Naive thymus-derived CD8-positive, alpha-beta T cell (primary cell): Measurements from ENCODE around the gene RND2. TPM values are rescaled to one million over a fixed set of nuclear protein-coding genes. Genes with fewer than 3 reads are reported as not detected.
A peak's percentile ranks its signal among the peaks of the same experiment; 100 is the strongest.
"Not testable (repeated sequence)": the region's sequence is repeated elsewhere in the genome, so short reads cannot be mapped to it uniquely, and the experiment has no call there.

Experiments used
- ATAC-seq, 2 donors: fragments of 150-1000 bp; cut with Tn5 transposase in 1 of 2; sonication (Bioruptor Pico), chemical (Tn5 transposase) in 1 of 2; 1 replicate in 1 of 2; 2 replicates in 1 of 2; pipeline ENCODE4 v1.10.0; 2021; ENCODE audit warnings: mild to moderate bottlenecking in 2 of 2, moderate library complexity in 2 of 2
- POLR2A ChIA-PET: fragments of 350-600 bp; sonication (Branson Sonifier 250); formaldehyde crosslinking; loops from one replicate; lab custom pipeline; 2021; ENCODE audit warnings: antibody characterized with exemption; lab: Charles Lee
- DNase-seq, 10 donors: peaks; one replicate each; pipeline versions ENCODE4 v3.0.0 to v3.0.0-alpha.2; 2020 to 2022
- H3K27ac Mint-ChIP-seq, 10 donors: one replicate each; pipeline ENCODE4 v1.8.0; 2020 to 2022; ENCODE audit warnings: mild to moderate bottlenecking in 10 of 10, mixed read lengths in 10 of 10, moderate library complexity in 4 of 10, inconsistent platforms in 1 of 10
- H3K27me3 Mint-ChIP-seq, 5 donors: one replicate each; pipeline ENCODE4 v1.8.0; 2021 to 2022; ENCODE audit warnings: mixed read lengths in 5 of 5
- H3K36me3 Mint-ChIP-seq, 3 donors: one replicate each; pipeline ENCODE4 v1.8.0; 2020 to 2022; ENCODE audit warnings: mixed read lengths in 3 of 3, mild to moderate bottlenecking in 2 of 3, inconsistent platforms in 1 of 3
- H3K4me1 Mint-ChIP-seq, 4 donors: one replicate each; pipeline ENCODE4 v1.8.0; 2021 to 2022; ENCODE audit warnings: mixed read lengths in 4 of 4
- H3K4me3 Mint-ChIP-seq, 10 donors: one replicate each; pipeline ENCODE4 v1.8.0; 2020 to 2022; ENCODE audit warnings: mild to moderate bottlenecking in 10 of 10, mixed read lengths in 10 of 10, moderate library complexity in 6 of 10, inconsistent platforms in 1 of 10
- H3K9me3 Mint-ChIP-seq, 9 donors: one replicate each; pipeline ENCODE4 v1.8.0; 2020 to 2022; ENCODE audit warnings: mixed read lengths in 9 of 9, mild to moderate bottlenecking in 3 of 9, inconsistent platforms in 1 of 9, moderate library complexity in 1 of 9
- polyA plus RNA-seq, 3 donors: library from polyadenylated mRNA; unstranded; fragments of 300-500 nt; fragmentation: Illumina TruSeq; gene quantifications; one replicate each; pipeline ENCODE4 v1.2.3, GENCODE V29; 2021
- total RNA-seq, 8 experiments: library from RNA in 2 of 8; stranded (reverse) in 2 of 8; gene quantifications; one replicate each; pipeline ENCODE4 v1.2.3 and lab custom pipeline; 2021 to 2026

Gene RND2
- total and polyA plus RNA-seq, 5 experiments from 2014 or later, result 0.08 to 0.16 (median 0.09) TPM; not detected in 2

- POLR2A ChIA-PET, result no interaction called here
- Mint-ChIP-seq H3K27ac (no peak overlapping the region), H3K4me1 (no peaks in the 10 kb centered on the region), H3K36me3 (no peaks in the 10 kb centered on the region), H3K9me3 (no peaks in the 10 kb centered on the region), H3K27me3 (no peaks in the 10 kb centered on the region), H3K4me3 (no peak overlapping the region)
- DNase-seq (no peak), ATAC-seq (no peak)
Measured at GRCh38 chr17:43033948-43034881, 9.2 kb downstream of the RND2 start.

GRCh38 chr17:43034894-43035293 lies 9.9 kb downstream of the RND2 start:
- POLR2A ChIA-PET, result no interaction called here
- no peaks in the 10 kb centered on the region for H3K27me3 Mint-ChIP-seq
- peak overlapping the region in 2 of 10 donors; percentile 18 to 70 for H3K27ac Mint-ChIP-seq

GRCh38 chr17:43039646-43040045 lies 14.6 kb downstream of the RND2 start:
- POLR2A ChIA-PET, result no interaction called here
- no peaks in the 10 kb centered on the region for H3K4me1 Mint-ChIP-seq
- DNase-seq (no peak), ATAC-seq (no peak)
- H3K36me3 Mint-ChIP-seq, result no peaks in the 10 kb centered on the region
- H3K27me3 Mint-ChIP-seq, result no peaks in the 10 kb centered on the region
- H3K27ac Mint-ChIP-seq, result no peak overlapping the region
- no peaks in the 10 kb centered on the region for H3K9me3 Mint-ChIP-seq
- no peak overlapping the region for H3K4me3 Mint-ChIP-seq

More at GRCh38 chr17:43034894-43035293, 9.9 kb downstream of the RND2 start:
- Mint-ChIP-seq H3K4me3 (no peak overlapping the region), H3K9me3 (no peaks in the 10 kb centered on the region), H3K4me1 (no peaks in the 10 kb centered on the region), H3K36me3 (no peaks in the 10 kb centered on the region)
- DNase-seq (no peak), ATAC-seq (no peak)

- Mint-ChIP-seq H3K27ac (no peak overlapping the region), H3K9me3 (no peaks in the 10 kb centered on the region), H3K27me3 (no peaks in the 10 kb centered on the region), H3K36me3 (no peaks in the 10 kb centered on the region), H3K4me1 (no peaks in the 10 kb centered on the region), H3K4me3 (no peak overlapping the region)
- no peak for DNase-seq
- ATAC-seq, result no peak
- POLR2A ChIA-PET, result no interaction called here
Measured at GRCh38 chr17:43040655-43041054, 15.6 kb downstream of the RND2 start.

GRCh38 chr17:43042025-43042628 lies 17.1 kb downstream of the RND2 start:
- POLR2A ChIA-PET, result interaction anchor here (0.6 kb wide), 1 partner anchor 33 kb away, joined by 4 read pairs; no protein-coding TSS in a partner anchor
- DNase-seq (no peak), ATAC-seq (no peak)
- Mint-ChIP-seq H3K4me1 (no peaks in the 10 kb centered on the region), H3K36me3 (no peaks in the 10 kb centered on the region), H3K4me3 (no peak overlapping the region), H3K27ac (no peak overlapping the region), H3K9me3 (no peaks in the 10 kb centered on the region), H3K27me3 (no peaks in the 10 kb centered on the region)

GRCh38 chr17:43043307-43043706 lies 18.3 kb downstream of the RND2 start:
- H3K27me3 Mint-ChIP-seq, result no peaks in the 10 kb centered on the region
- H3K27ac Mint-ChIP-seq, result peak overlapping the region in 1 of 10 donors; percentile 15

GRCh38 chr17:43044024-43044423 lies 19.0 kb downstream of the RND2 start:
- POLR2A ChIA-PET, result no interaction called here
- ATAC-seq, result no peak

More at GRCh38 chr17:43043307-43043706, 18.3 kb downstream of the RND2 start:
- Mint-ChIP-seq H3K36me3 (no peaks in the 10 kb centered on the region), H3K9me3 (no peaks in the 10 kb centered on the region), H3K4me1 (no peaks in the 10 kb centered on the region), H3K4me3 (no peak overlapping the region)
- DNase-seq (no peak), ATAC-seq (no peak)
- POLR2A ChIA-PET, result interaction anchor here (1.3 kb wide), 1 partner anchor 19 kb away, joined by 3 read pairs; no protein-coding TSS in a partner anchor

GRCh38 chr17:43051969-43052368 lies 26.9 kb downstream of the RND2 start:
- H3K4me1 Mint-ChIP-seq, result no peaks in the 10 kb centered on the region
- H3K36me3 Mint-ChIP-seq, result peaks cover 0 to 2% (median 2%) of the 10 kb centered on the region in 3 donors
- no peak overlapping the region for H3K4me3 Mint-ChIP-seq
- DNase-seq (no peak), ATAC-seq (no peak)
- no peak overlapping the region for H3K27ac Mint-ChIP-seq
- H3K27me3 Mint-ChIP-seq, result no peaks in the 10 kb centered on the region
- POLR2A ChIA-PET, result no interaction called here
- no peaks in the 10 kb centered on the region for H3K9me3 Mint-ChIP-seq

More at GRCh38 chr17:43044024-43044423, 19.0 kb downstream of the RND2 start:
- H3K9me3 Mint-ChIP-seq, result no peaks in the 10 kb centered on the region
- no peaks in the 10 kb centered on the region for H3K36me3 Mint-ChIP-seq
- no peaks in the 10 kb centered on the region for H3K27me3 Mint-ChIP-seq
- H3K27ac Mint-ChIP-seq, result no peak overlapping the region
- H3K4me1 Mint-ChIP-seq, result no peaks in the 10 kb centered on the region
- H3K4me3 Mint-ChIP-seq, result no peak overlapping the region
- DNase-seq, result no peak

GRCh38 chr17:43053008-43053407 lies 28.0 kb downstream of the RND2 start:
- H3K4me3 Mint-ChIP-seq, H3K4me1 Mint-ChIP-seq, H3K36me3 Mint-ChIP-seq, POLR2A ChIA-PET, DNase-seq, H3K27me3 Mint-ChIP-seq, H3K27ac Mint-ChIP-seq, H3K9me3 Mint-ChIP-seq, ATAC-seq: not testable (repeated sequence)

- Mint-ChIP-seq H3K27me3 (no peaks in the 10 kb centered on the region), H3K4me3 (no peak overlapping the region), H3K36me3 (no peaks in the 10 kb centered on the region), H3K4me1 (no peaks in the 10 kb centered on the region), H3K9me3 (no peaks in the 10 kb centered on the region), H3K27ac (no peak overlapping the region)
- DNase-seq (no peak), ATAC-seq (no peak)
- POLR2A ChIA-PET, result interaction anchor here (0.7 kb wide), 1 partner anchor 1726 kb away, joined by 3 read pairs; no protein-coding TSS in a partner anchor
Measured at GRCh38 chr17:43056051-43056450, 31.0 kb downstream of the RND2 start.

- ATAC-seq (no peak), DNase-seq (no peak)
- Mint-ChIP-seq H3K4me1 (no peaks in the 10 kb centered on the region), H3K9me3 (no peaks in the 10 kb centered on the region), H3K27ac (no peak overlapping the region), H3K27me3 (no peaks in the 10 kb centered on the region), H3K4me3 (no peak overlapping the region), H3K36me3 (peaks cover 0 to 3% (median 0%) of the 10 kb centered on the region in 3 donors)
- POLR2A ChIA-PET, result no interaction called here
Measured at GRCh38 chr17:43062984-43063638, 38.1 kb downstream of the RND2 start.

- Mint-ChIP-seq H3K36me3 (peaks cover 0 to 5% (median 2%) of the 10 kb centered on the region in 3 donors), H3K4me3 (no peak overlapping the region), H3K4me1 (no peaks in the 10 kb centered on the region), H3K27me3 (no peaks in the 10 kb centered on the region), H3K27ac (no peak overlapping the region), H3K9me3 (no peaks in the 10 kb centered on the region)
- POLR2A ChIA-PET, result no interaction called here
- ATAC-seq, result no peak
- no peak for DNase-seq
Measured at GRCh38 chr17:43068570-43069367, 43.7 kb downstream of the RND2 start.
